ENCODE data around the gene MAP3K5.

- TF ChIP-seq POLR2A (IDR thresholded peaks at IDR 0.05) (no peak), POLR2AphosphoS5 (IDR thresholded peaks at IDR 0.05) (no peak)
- TF ChIP-seq, protein P1, sequence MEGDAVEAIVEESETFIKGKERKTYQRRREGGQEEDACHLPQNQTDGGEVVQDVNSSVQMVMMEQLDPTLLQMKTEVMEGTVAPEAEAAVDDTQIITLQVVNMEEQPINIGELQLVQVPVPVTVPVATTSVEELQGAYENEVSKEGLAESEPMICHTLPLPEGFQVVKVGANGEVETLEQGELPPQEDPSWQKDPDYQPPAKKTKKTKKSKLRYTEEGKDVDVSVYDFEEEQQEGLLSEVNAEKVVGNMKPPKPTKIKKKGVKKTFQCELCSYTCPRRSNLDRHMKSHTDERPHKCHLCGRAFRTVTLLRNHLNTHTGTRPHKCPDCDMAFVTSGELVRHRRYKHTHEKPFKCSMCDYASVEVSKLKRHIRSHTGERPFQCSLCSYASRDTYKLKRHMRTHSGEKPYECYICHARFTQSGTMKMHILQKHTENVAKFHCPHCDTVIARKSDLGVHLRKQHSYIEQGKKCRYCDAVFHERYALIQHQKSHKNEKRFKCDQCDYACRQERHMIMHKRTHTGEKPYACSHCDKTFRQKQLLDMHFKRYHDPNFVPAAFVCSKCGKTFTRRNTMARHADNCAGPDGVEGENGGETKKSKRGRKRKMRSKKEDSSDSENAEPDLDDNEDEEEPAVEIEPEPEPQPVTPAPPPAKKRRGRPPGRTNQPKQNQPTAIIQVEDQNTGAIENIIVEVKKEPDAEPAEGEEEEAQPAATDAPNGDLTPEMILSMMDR (IDR thresholded peaks at IDR 0.05): no peak
Observed at GRCh38 chr6:136774228-136775041, 17.8 kb downstream of the MAP3K5 start.

Measured in suprapubic skin (tissue), 4 donors.